ENCODE data around the gene LMX1A.

Gene LMX1A

GRCh38 chr1:165222580-165222979, 133.9 kb downstream of the LMX1A start (continued):
- TF ChIP-seq ZNF433 (tag by site-specific recombination; IDR thresholded peaks at IDR 0.05; ENCODE audit: low read depth) (no peak), PRDM2 (tag by site-specific recombination; IDR thresholded peaks at IDR 0.05; ENCODE audit: borderline replicate concordance) (no peak), ZNF302 (tag by site-specific recombination; IDR thresholded peaks at IDR 0.05; ENCODE audit: low read depth) (no peak), ZNF585B (tag by site-specific recombination; IDR thresholded peaks at IDR 0.05) (no peak), ZNF654 (tag by site-specific recombination; IDR thresholded peaks at IDR 0.05; ENCODE audit: low read depth) (no peak), ZNF10 (tag by site-specific recombination; IDR thresholded peaks at IDR 0.05) (no peak), HOXA7 (CRISPR knock-in tag; IDR thresholded peaks at IDR 0.05; ENCODE audit: borderline replicate concordance) (no peak), ZNF473 (tag by site-specific recombination; IDR thresholded peaks at IDR 0.05) (no peak), HOXD13 (CRISPR knock-in tag; IDR thresholded peaks at IDR 0.05; ENCODE audit: borderline replicate concordance) (no peak), ZNF2 (tag by site-specific recombination; IDR thresholded peaks at IDR 0.05) (no peak), PRDM10 (tag by site-specific recombination; IDR thresholded peaks at IDR 0.05) (no peak), ZNF561 (tag by site-specific recombination; IDR thresholded peaks at IDR 0.05; ENCODE audit: borderline replicate concordance) (no peak), ZNF248 (tag by site-specific recombination; IDR thresholded peaks at IDR 0.05) (no peak)

GRCh38 chr1:165218731-165219130, 137.8 kb downstream of the LMX1A start:
- TF ChIP-seq ZNF670 (tag by site-specific recombination; IDR thresholded peaks at IDR 0.05; ENCODE audit: low read depth) (no peak), PRDM1 (tag by site-specific recombination; IDR thresholded peaks at IDR 0.05) (no peak), TCF7L2 (IDR thresholded peaks at IDR 0.05; ENCODE audit: borderline replicate concordance, low read depth, low read length) (no peak), ZNF473 (tag by site-specific recombination; IDR thresholded peaks at IDR 0.05) (no peak), ZNF19 (tag by site-specific recombination; IDR thresholded peaks at IDR 0.05; ENCODE audit: low read depth) (no peak), ZNF148 (tag by site-specific recombination; IDR thresholded peaks at IDR 0.05; ENCODE audit: borderline replicate concordance) (no peak), ZIC2 (tag by site-specific recombination; IDR thresholded peaks at IDR 0.05) (peak; percentile 45; the same call in 1 of the 2 replicates), ZNF169 (tag by site-specific recombination; IDR thresholded peaks at IDR 0.05) (no peak)
- Histone ChIP-seq H3K4me3 (ENCODE audit: low read depth, low read length) (no peak overlapping the region), H3K27ac (ENCODE audit: extremely low read depth, low read depth, low read length) (no peak overlapping the region), H3K36me3 (ENCODE audit: control insufficient read depth in 2 of 2, insufficient read depth in 1 of 2, low read length in 2 of 2) (no peaks in the 10 kb centered on the region), H3K4me1 (ENCODE audit: control insufficient read depth, insufficient read depth, low read length) (no peaks in the 10 kb centered on the region; the same call in 1 of the 2 replicates), H3K9me3 (ENCODE audit: control insufficient read depth, insufficient read depth, low read depth, low read length) (no peaks in the 10 kb centered on the region)
- ChIA-PET CTCF (interaction anchor here (0.6 to 0.7 kb wide), 2 partner anchors 60 to 189 kb away, joined by 4 read pairs; no protein-coding TSS in a partner anchor), POLR2A (no interaction called here)

Data from HEK293 (cell line).